ENCODE results near the gene NXPE4. TPM values are rescaled to one million over a fixed set of nuclear protein-coding genes. Genes with fewer than 3 reads are reported as not detected.

NXPE4 gene
- polyA plus RNA-seq, 2 donors, result 0.01 TPM; not detected in 1

DNA sequence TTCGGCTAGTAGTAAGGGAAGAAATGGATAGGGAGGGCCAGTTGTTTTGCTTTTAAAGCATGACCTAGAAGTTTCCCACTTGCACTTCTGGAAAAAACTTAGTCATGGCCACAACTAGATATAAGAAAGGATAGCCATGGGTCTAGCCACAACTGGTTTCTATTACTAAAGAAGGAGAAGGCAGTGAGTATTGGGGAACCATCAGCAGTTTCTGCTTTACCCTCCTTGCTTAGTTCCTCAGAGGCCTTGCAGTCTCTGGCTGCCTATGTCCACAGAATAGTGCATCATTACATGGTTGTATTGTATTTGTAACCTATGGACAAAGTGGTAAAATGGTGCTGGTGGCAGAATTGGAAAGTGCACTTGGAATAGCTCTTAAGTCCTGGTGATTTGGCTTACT, 71.5 kb downstream of the NXPE4 start:
- Histone ChIP-seq H3K36me3 (ENCODE audit: control insufficient read depth in 2 of 2, insufficient read depth in 2 of 2, low read length in 1 of 2) (no peaks in the 10 kb centered on the region), H3K4me3 (ENCODE audit: low read depth in 1 of 2, low read length in 2 of 2) (no peak overlapping the region), H3K27ac (ENCODE audit: low read depth in 2 of 2, low read length in 1 of 2) (no peak overlapping the region), H3K27me3 (ENCODE audit: control insufficient read depth in 1 of 2, insufficient read depth in 2 of 2, low read length in 2 of 2) (no peaks in the 10 kb centered on the region), H3K4me1 (ENCODE audit: control insufficient read depth in 2 of 2, insufficient read depth in 2 of 2, low read length in 1 of 2) (no peaks in the 10 kb centered on the region), H3K9me3 (ENCODE audit: control insufficient read depth in 2 of 2, insufficient read depth in 1 of 2, low read depth in 1 of 2, low read length in 1 of 2) (peaks cover 3 to 4% of the 10 kb centered on the region in 2 donors)
- WGBS, 2 donors, result 73 to 88% methylated on average over 1 of the region's 1 CpG

GRCh38 chr11:114522818-114523217, 72.8 kb downstream of the NXPE4 start:
- Histone ChIP-seq H3K36me3 (ENCODE audit: control insufficient read depth in 2 of 2, insufficient read depth in 2 of 2, low read length in 1 of 2) (no peaks in the 10 kb centered on the region), H3K9me3 (ENCODE audit: control insufficient read depth in 2 of 2, insufficient read depth in 1 of 2, low read depth in 1 of 2, low read length in 1 of 2) (peaks cover 3 to 4% of the 10 kb centered on the region in 2 donors), H3K27me3 (ENCODE audit: control insufficient read depth in 1 of 2, insufficient read depth in 2 of 2, low read length in 2 of 2) (no peaks in the 10 kb centered on the region), H3K4me3 (ENCODE audit: low read depth in 1 of 2, low read length in 2 of 2) (no peak overlapping the region), H3K4me1 (ENCODE audit: control insufficient read depth in 2 of 2, insufficient read depth in 2 of 2, low read length in 1 of 2) (no peaks in the 10 kb centered on the region), H3K27ac (ENCODE audit: low read depth in 2 of 2, low read length in 1 of 2) (no peak overlapping the region)
- 38 to 39% methylated on average over 2 of the region's 2 CpGs for WGBS, 2 donors

Other genes starting within 250 kb of the NXPE4 start
- gene C11orf71, start 195.3 kb downstream of the NXPE4 start, polyA plus RNA-seq, result 1 to 10 TPM; 4.1 to 5.5 TPM
- 10 to 100 TPM in 1 of 2 donors, 1 to 10 TPM in 1; 4.3 to 11.4 TPM for gene RBM7, start 195.1 kb downstream of the NXPE4 start, polyA plus RNA-seq
- gene REXO2, start 156.3 kb downstream of the NXPE4 start, polyA plus RNA-seq, result 10 to 100 TPM; 76.8 to 82.7 TPM
- not detected for gene NXPE1, start 35.9 kb downstream of the NXPE4 start, polyA plus RNA-seq
- gene NXPE2, start 82.7 kb upstream of the NXPE4 start, polyA plus RNA-seq, result not detected

All from esophagus (tissue), 2 donors.